T-helper 2 cell treated with Interferon-gamma antibody and Interleukin-4, amounts not matched to agents 100 ng/mL and 5 ng/mL, for 36 hours (primary cell): ENCODE results near the gene CARHSP1. TPM values are rescaled to one million over a fixed set of nuclear protein-coding genes. Genes with fewer than 3 reads are reported as not detected.
"Not testable (repeated sequence)": the region's sequence is repeated elsewhere in the genome, so short reads cannot be mapped to it uniquely, and the experiment has no call there.

Source experiments
- intact Hi-C: fragments of 100-400 bp; cut with micrococcal nuclease; formaldehyde crosslinking; loops from one replicate; pipeline ENCODE4 v1.15.1; 2023
- total RNA-seq: library from RNA; stranded (reverse); gene quantifications from 2 replicates; pipeline ENCODE4 v1.2.3, GENCODE V29; 2022

Gene CARHSP1
- 153 and 161 TPM in 2 replicates for total RNA-seq

- intact Hi-C loops, result loop anchor here (1.0 kb wide), 7 partner anchors 12 to 247 kb away; partner anchors contain the start of genes ABAT, HAPSTR1, METTL22 and PMM2
These were observed at the start of gene CARHSP1 for GRCh38 chr16:8868416-8869211. TSS of gene CARHSP1 (minus strand) at chr16:8869006. CDS start at chr16:8859328, 9,678 bp downstream.

- intact Hi-C loops, result not testable (repeated sequence)
These were observed 48.5 kb upstream of the CARHSP1 start for GRCh38 chr16:8917336-8917735.

- intact Hi-C loops, result no loop called here
These were observed 47.9 kb upstream of the CARHSP1 start for GRCh38 chr16:8916541-8917225.

- intact Hi-C loops, result no loop called here
These were observed 47.0 kb upstream of the CARHSP1 start for GRCh38 chr16:8915722-8916301.

- intact Hi-C loops, result no loop called here
These were observed 45.3 kb upstream of the CARHSP1 start for GRCh38 chr16:8914098-8914497.

- intact Hi-C loops, result no loop called here
These were observed 44.0 kb upstream of the CARHSP1 start for GRCh38 chr16:8912793-8913192.

- intact Hi-C loops, result no loop called here
These were observed 42.0 kb upstream of the CARHSP1 start for GRCh38 chr16:8910811-8911210.

GRCh38 chr16:8908810-8909468, 40.1 kb upstream of the CARHSP1 start:
- intact Hi-C loops, result no loop called here

GRCh38 chr16:8907096-8907495, 38.3 kb upstream of the CARHSP1 start:
- intact Hi-C loops, result no loop called here

- intact Hi-C loops, result loop anchor here (1.0 to 2.0 kb wide), 3 partner anchors 30 to 228 kb away; no protein-coding TSS in a partner anchor
These were observed 37.2 kb upstream of the CARHSP1 start for GRCh38 chr16:8905795-8906591.

- intact Hi-C loops, result loop anchor here (1.0 to 2.0 kb wide), 3 partner anchors 31 to 229 kb away; no protein-coding TSS in a partner anchor
These were observed 36.5 kb upstream of the CARHSP1 start for GRCh38 chr16:8905168-8905762.

GRCh38 chr16:8904018-8904430, 35.2 kb upstream of the CARHSP1 start:
- intact Hi-C loops, result loop anchor here (2.0 kb wide), 1 partner anchor 105 kb away; no protein-coding TSS in a partner anchor

- intact Hi-C loops, result no loop called here
These were observed 34.2 kb upstream of the CARHSP1 start for GRCh38 chr16:8903004-8903403.

- intact Hi-C loops, result no loop called here
These were observed 32.6 kb upstream of the CARHSP1 start for GRCh38 chr16:8901320-8901861.

- intact Hi-C loops, result no loop called here
These were observed 31.5 kb upstream of the CARHSP1 start for GRCh38 chr16:8900343-8900742.

GRCh38 chr16:8899709-8900317, 31.0 kb upstream of the CARHSP1 start:
- intact Hi-C loops, result no loop called here

GRCh38 chr16:8898660-8899318, 30.0 kb upstream of the CARHSP1 start:
- intact Hi-C loops, result no loop called here

GRCh38 chr16:8894736-8895334, 26.0 kb upstream of the CARHSP1 start:
- intact Hi-C loops, result no loop called here
